Measurements from ENCODE around the gene ZCCHC7.

Gene ZCCHC7

DNA sequence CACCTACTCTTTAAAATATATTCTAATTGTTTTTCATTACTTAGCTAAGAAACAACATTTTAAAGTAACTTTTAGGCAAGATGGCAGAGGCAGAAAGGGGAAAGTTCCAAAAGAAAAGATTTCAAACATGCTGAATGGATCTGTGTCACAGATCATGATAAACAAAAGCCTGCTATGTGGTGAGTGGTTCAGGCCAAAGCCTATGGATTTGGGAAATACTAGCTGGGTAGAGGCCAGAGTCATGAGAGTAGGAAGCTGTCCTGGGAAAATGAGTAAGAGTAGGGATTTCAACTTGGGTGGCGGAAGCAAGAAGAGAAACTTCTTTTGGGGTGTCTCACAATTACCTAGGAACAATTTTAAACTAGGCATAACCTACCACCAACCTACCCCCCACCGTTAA is 233.4 kb downstream of the ZCCHC7 start:
- peaks cover 4 to 31% of the 10 kb centered on the region in 2 donors for H3K36me3 ChIP-seq (ENCODE audit: control insufficient read depth in 1 of 2, insufficient read depth in 2 of 2, low read length in 2 of 2)
- no peak overlapping the region for H3K9ac ChIP-seq (ENCODE audit: low read depth in 1 of 2, low read length in 2 of 2)
- H3K4me3 ChIP-seq (ENCODE audit: low read depth in 1 of 2, low read length in 2 of 2) = no peak overlapping the region
- H3K9me3 ChIP-seq (ENCODE audit: control insufficient read depth in 1 of 2, low read length in 2 of 2) = no peaks in the 10 kb centered on the region
- H3K27ac ChIP-seq (ENCODE audit: low read depth, low read length) = no peak overlapping the region
- no peaks in the 10 kb centered on the region for H3K27me3 ChIP-seq (ENCODE audit: control insufficient read depth in 1 of 2, insufficient read depth in 2 of 2, low read length in 2 of 2)
- no peaks in the 10 kb centered on the region for H3K4me1 ChIP-seq (ENCODE audit: control insufficient read depth in 1 of 2, insufficient read depth in 2 of 2, low read length in 2 of 2)

DNA sequence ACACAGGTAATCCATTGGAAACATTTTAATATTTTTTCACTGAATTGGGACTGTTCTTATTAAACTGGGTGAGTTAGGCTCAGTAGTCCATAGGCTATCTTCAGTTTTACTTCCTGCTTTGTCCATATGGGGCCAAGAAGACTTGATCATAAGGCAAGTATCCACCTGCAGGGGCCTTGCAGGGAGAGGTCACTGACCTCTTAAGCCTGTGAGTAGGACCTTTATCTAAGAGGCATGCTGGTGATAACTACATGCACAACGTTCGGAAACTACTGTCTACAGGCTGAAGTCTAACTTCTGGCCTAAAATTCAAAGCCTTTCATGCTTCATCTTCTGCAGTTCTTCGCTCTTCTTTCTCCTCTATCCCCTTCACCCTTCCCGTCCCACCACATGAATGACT is 242.1 kb downstream of the ZCCHC7 start:
- Histone ChIP-seq H3K4me1 (ENCODE audit: control insufficient read depth in 1 of 2, insufficient read depth in 2 of 2, low read length in 2 of 2) (no peaks in the 10 kb centered on the region), H3K4me3 (ENCODE audit: low read depth in 1 of 2, low read length in 2 of 2) (no peak overlapping the region), H3K9me3 (ENCODE audit: control insufficient read depth in 1 of 2, low read length in 2 of 2) (no peaks in the 10 kb centered on the region), H3K27me3 (ENCODE audit: control insufficient read depth in 1 of 2, insufficient read depth in 2 of 2, low read length in 2 of 2) (no peaks in the 10 kb centered on the region), H3K9ac (ENCODE audit: low read depth in 1 of 2, low read length in 2 of 2) (no peak overlapping the region), H3K36me3 (ENCODE audit: control insufficient read depth in 1 of 2, insufficient read depth in 2 of 2, low read length in 2 of 2) (no peaks in the 10 kb centered on the region), H3K27ac (ENCODE audit: low read depth, low read length) (no peak overlapping the region)

DNA sequence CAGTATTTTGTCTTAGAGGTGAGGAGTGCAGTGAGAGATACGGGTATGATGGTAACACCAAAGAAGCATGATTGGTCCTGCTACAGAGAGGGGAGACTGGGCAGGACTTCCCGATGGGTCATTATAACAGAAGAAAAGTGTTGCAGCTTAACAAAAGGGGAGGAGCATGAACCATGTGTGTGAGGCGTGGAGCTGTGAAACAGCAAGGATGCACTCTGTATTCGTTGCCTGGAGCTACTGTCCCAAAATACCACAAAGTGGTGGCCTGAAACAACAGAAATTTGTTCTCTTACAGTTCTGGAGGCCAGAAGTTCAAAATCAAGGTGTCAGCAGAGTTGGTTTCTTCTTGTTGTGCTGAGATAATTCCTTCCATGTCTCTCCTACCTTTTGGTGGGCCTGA is 242.8 kb downstream of the ZCCHC7 start:
- H3K36me3 ChIP-seq (ENCODE audit: control insufficient read depth in 1 of 2, insufficient read depth in 2 of 2, low read length in 2 of 2) = no peaks in the 10 kb centered on the region
- H3K4me3 ChIP-seq (ENCODE audit: low read depth in 1 of 2, low read length in 2 of 2) = no peak overlapping the region
- H3K9ac ChIP-seq (ENCODE audit: low read depth in 1 of 2, low read length in 2 of 2) = no peak overlapping the region
- no peaks in the 10 kb centered on the region for H3K27me3 ChIP-seq (ENCODE audit: control insufficient read depth in 1 of 2, insufficient read depth in 2 of 2, low read length in 2 of 2)
- H3K27ac ChIP-seq (ENCODE audit: low read depth, low read length) = no peak overlapping the region
- H3K9me3 ChIP-seq (ENCODE audit: control insufficient read depth in 1 of 2, low read length in 2 of 2) = no peaks in the 10 kb centered on the region
- no peaks in the 10 kb centered on the region for H3K4me1 ChIP-seq (ENCODE audit: control insufficient read depth in 1 of 2, insufficient read depth in 2 of 2, low read length in 2 of 2)

GRCh38 chr9:37364136-37364535 is 243.8 kb downstream of the ZCCHC7 start:
- Histone ChIP-seq H3K9ac (ENCODE audit: low read depth in 1 of 2, low read length in 2 of 2) (no peak overlapping the region), H3K36me3 (ENCODE audit: control insufficient read depth in 1 of 2, insufficient read depth in 2 of 2, low read length in 2 of 2) (no peaks in the 10 kb centered on the region), H3K9me3 (ENCODE audit: control insufficient read depth in 1 of 2, low read length in 2 of 2) (no peaks in the 10 kb centered on the region), H3K27ac (ENCODE audit: low read depth, low read length) (no peak overlapping the region), H3K27me3 (ENCODE audit: control insufficient read depth in 1 of 2, insufficient read depth in 2 of 2, low read length in 2 of 2) (no peaks in the 10 kb centered on the region), H3K4me1 (ENCODE audit: control insufficient read depth in 1 of 2, insufficient read depth in 2 of 2, low read length in 2 of 2) (no peaks in the 10 kb centered on the region), H3K4me3 (ENCODE audit: low read depth in 1 of 2, low read length in 2 of 2) (no peak overlapping the region)

GRCh38 chr9:37364751-37365360 is 244.5 kb downstream of the ZCCHC7 start:
- H3K4me1 ChIP-seq (ENCODE audit: control insufficient read depth in 1 of 2, insufficient read depth in 2 of 2, low read length in 2 of 2) = no peaks in the 10 kb centered on the region
- H3K9ac ChIP-seq (ENCODE audit: low read depth in 1 of 2, low read length in 2 of 2) = no peak overlapping the region
- H3K36me3 ChIP-seq (ENCODE audit: control insufficient read depth in 1 of 2, insufficient read depth in 2 of 2, low read length in 2 of 2) = no peaks in the 10 kb centered on the region
- H3K9me3 ChIP-seq (ENCODE audit: control insufficient read depth in 1 of 2, low read length in 2 of 2) = no peaks in the 10 kb centered on the region
- H3K27me3 ChIP-seq (ENCODE audit: control insufficient read depth in 1 of 2, insufficient read depth in 2 of 2, low read length in 2 of 2) = no peaks in the 10 kb centered on the region
- H3K27ac ChIP-seq (ENCODE audit: low read depth, low read length) = no peak overlapping the region
- no peak overlapping the region for H3K4me3 ChIP-seq (ENCODE audit: low read depth in 1 of 2, low read length in 2 of 2)

- Histone ChIP-seq H3K36me3 (ENCODE audit: control insufficient read depth in 1 of 2, insufficient read depth in 2 of 2, low read length in 2 of 2) (no peaks in the 10 kb centered on the region), H3K27ac (ENCODE audit: low read depth, low read length) (no peak overlapping the region), H3K27me3 (ENCODE audit: control insufficient read depth in 1 of 2, insufficient read depth in 2 of 2, low read length in 2 of 2) (no peaks in the 10 kb centered on the region), H3K4me3 (ENCODE audit: low read depth in 1 of 2, low read length in 2 of 2) (no peak overlapping the region), H3K4me1 (ENCODE audit: control insufficient read depth in 1 of 2, insufficient read depth in 2 of 2, low read length in 2 of 2) (peaks cover 0 to 15% of the 10 kb centered on the region in 2 donors), H3K9ac (ENCODE audit: low read depth in 1 of 2, low read length in 2 of 2) (no peak overlapping the region), H3K9me3 (ENCODE audit: control insufficient read depth in 1 of 2, low read length in 2 of 2) (no peaks in the 10 kb centered on the region)
These were observed 249.3 kb downstream of the ZCCHC7 start for GRCh38 chr9:37369671-37370070.

- Histone ChIP-seq H3K4me1 (ENCODE audit: control insufficient read depth in 1 of 2, insufficient read depth in 2 of 2, low read length in 2 of 2) (peaks cover 0 to 15% of the 10 kb centered on the region in 2 donors), H3K9ac (ENCODE audit: low read depth in 1 of 2, low read length in 2 of 2) (no peak overlapping the region), H3K9me3 (ENCODE audit: control insufficient read depth in 1 of 2, low read length in 2 of 2) (no peaks in the 10 kb centered on the region), H3K36me3 (ENCODE audit: control insufficient read depth in 1 of 2, insufficient read depth in 2 of 2, low read length in 2 of 2) (no peaks in the 10 kb centered on the region), H3K27ac (ENCODE audit: low read depth, low read length) (no peak overlapping the region), H3K4me3 (ENCODE audit: low read depth in 1 of 2, low read length in 2 of 2) (no peak overlapping the region), H3K27me3 (ENCODE audit: control insufficient read depth in 1 of 2, insufficient read depth in 2 of 2, low read length in 2 of 2) (no peaks in the 10 kb centered on the region)
These were observed 249.9 kb downstream of the ZCCHC7 start for GRCh38 chr9:37370282-37370681.

DNA sequence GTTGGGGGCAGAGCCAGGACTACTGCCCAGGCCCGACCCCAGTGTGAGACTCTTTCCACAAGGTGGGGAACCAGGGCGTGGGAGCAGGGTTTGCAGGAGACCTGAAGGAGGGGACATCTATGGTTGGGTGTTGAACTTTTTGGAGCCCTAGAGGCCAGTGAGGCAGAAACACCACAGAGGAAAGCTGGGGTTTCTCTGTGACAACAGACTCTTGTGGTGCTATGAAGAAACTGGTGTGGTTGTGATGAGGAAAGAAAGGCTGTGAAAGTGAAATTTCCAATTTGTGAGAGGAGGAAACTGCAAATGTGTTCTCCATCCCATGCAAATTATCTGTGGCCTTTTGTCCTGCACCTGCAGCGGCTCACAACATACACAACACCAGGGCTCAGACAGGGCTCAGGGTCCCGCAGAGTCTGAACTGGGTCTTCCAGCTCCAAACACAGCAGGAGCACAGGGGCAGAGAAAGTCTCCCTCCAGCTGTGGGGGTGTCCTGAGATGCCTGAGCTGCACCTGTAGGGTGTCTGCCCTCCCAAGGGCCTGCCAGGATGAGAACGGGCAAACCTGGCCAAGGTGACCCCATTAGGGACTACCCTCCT is 250.7 kb downstream of the ZCCHC7 start:
- Histone ChIP-seq H3K4me3 (ENCODE audit: low read depth in 1 of 2, low read length in 2 of 2) (no peak overlapping the region), H3K27ac (ENCODE audit: low read depth, low read length) (no peak overlapping the region), H3K36me3 (ENCODE audit: control insufficient read depth in 1 of 2, insufficient read depth in 2 of 2, low read length in 2 of 2) (no peaks in the 10 kb centered on the region), H3K4me1 (ENCODE audit: control insufficient read depth in 1 of 2, insufficient read depth in 2 of 2, low read length in 2 of 2) (peaks cover 0 to 15% of the 10 kb centered on the region in 2 donors), H3K9me3 (ENCODE audit: control insufficient read depth in 1 of 2, low read length in 2 of 2) (no peaks in the 10 kb centered on the region), H3K27me3 (ENCODE audit: control insufficient read depth in 1 of 2, insufficient read depth in 2 of 2, low read length in 2 of 2) (no peaks in the 10 kb centered on the region), H3K9ac (ENCODE audit: low read depth in 1 of 2, low read length in 2 of 2) (no peak overlapping the region)

- no peak overlapping the region for H3K27ac ChIP-seq (ENCODE audit: low read depth, low read length)
- no peaks in the 10 kb centered on the region for H3K36me3 ChIP-seq (ENCODE audit: control insufficient read depth in 1 of 2, insufficient read depth in 2 of 2, low read length in 2 of 2)
- H3K4me1 ChIP-seq (ENCODE audit: control insufficient read depth in 1 of 2, insufficient read depth in 2 of 2, low read length in 2 of 2) = peaks cover 0 to 15% of the 10 kb centered on the region in 2 donors
- no peaks in the 10 kb centered on the region for H3K9me3 ChIP-seq (ENCODE audit: control insufficient read depth in 1 of 2, low read length in 2 of 2)
- H3K4me3 ChIP-seq (ENCODE audit: low read depth in 1 of 2, low read length in 2 of 2) = no peak overlapping the region
- H3K27me3 ChIP-seq (ENCODE audit: control insufficient read depth in 1 of 2, insufficient read depth in 2 of 2, low read length in 2 of 2) = peaks cover under 1 to 2% of the 10 kb centered on the region in 2 donors
- no peak overlapping the region for H3K9ac ChIP-seq (ENCODE audit: low read depth in 1 of 2, low read length in 2 of 2)
These were observed 251.4 kb downstream of the ZCCHC7 start for GRCh38 chr9:37371565-37372464.

DNA sequence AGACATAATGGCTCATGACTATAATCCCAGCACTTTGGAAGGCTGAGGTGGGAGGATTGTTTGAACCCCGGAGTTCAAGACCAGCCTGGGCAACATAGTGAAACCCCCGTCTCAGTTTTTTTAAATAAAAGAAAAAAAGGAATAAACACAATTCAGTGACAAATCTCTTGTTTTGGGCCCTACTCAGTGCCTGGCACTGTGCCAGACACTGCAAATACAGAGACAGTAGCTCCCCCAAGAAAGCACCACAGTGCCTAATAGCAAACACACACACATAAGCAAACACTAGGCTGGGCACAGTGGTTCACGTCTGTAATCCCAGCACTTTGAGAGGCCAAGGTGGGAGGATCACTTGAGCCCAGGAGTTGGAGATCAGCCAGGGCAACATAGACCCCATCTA is 252.5 kb downstream of the ZCCHC7 start:
- Histone ChIP-seq H3K4me3 (ENCODE audit: low read depth in 1 of 2, low read length in 2 of 2) (no peak overlapping the region), H3K9ac (ENCODE audit: low read depth in 1 of 2, low read length in 2 of 2) (no peak overlapping the region), H3K27ac (ENCODE audit: low read depth, low read length) (no peak overlapping the region)

More for the DNA sequence above, 252.5 kb downstream of the ZCCHC7 start:
- Histone ChIP-seq H3K36me3 (ENCODE audit: control insufficient read depth in 1 of 2, insufficient read depth in 2 of 2, low read length in 2 of 2) (no peaks in the 10 kb centered on the region), H3K27me3 (ENCODE audit: control insufficient read depth in 1 of 2, insufficient read depth in 2 of 2, low read length in 2 of 2) (peaks cover 2 to 3% of the 10 kb centered on the region in 2 donors), H3K4me1 (ENCODE audit: control insufficient read depth in 1 of 2, insufficient read depth in 2 of 2, low read length in 2 of 2) (peaks cover 0 to 15% of the 10 kb centered on the region in 2 donors), H3K9me3 (ENCODE audit: control insufficient read depth in 1 of 2, low read length in 2 of 2) (no peaks in the 10 kb centered on the region)

All from duodenal mucosa (tissue), 2 donors.